SK-N-SH treated with all-trans-retinoic acid at 6 μM for 48 hours (cell line): Measurements from ENCODE around the gene OSBPL9.

ENCODE experiments used
- ATAC-seq: fragments of 200-7000 bp; cut with Tn5 transposase; 3 replicates; pipeline ENCODE4 v1.9.1; 2020; ENCODE audit warnings: mild to moderate bottlenecking, moderate library complexity
- BACH2 ChIP-seq: fragments of 250-450 bp; sonication (Bioruptor Pico); IDR thresholded peaks from 2 replicates; pipeline ENCODE4 v1.9.0; 2021; ENCODE audit warnings: mild to moderate bottlenecking, borderline replicate concordance
- CSDC2 ChIP-seq: fragments of 250-450 bp; sonication (Bioruptor Pico); IDR thresholded peaks from 2 replicates; pipeline ENCODE4 v1.5.0; 2020; ENCODE audit warnings: mild to moderate bottlenecking, moderate library complexity
- ESRRG ChIP-seq: fragments of 250-450 bp; sonication (Bioruptor Pico); IDR thresholded peaks from 2 replicates; pipeline ENCODE4 v1.6.1; 2021; ENCODE audit warnings: mild to moderate bottlenecking
- GLIS3 ChIP-seq: fragments of 250-450 bp; sonication (Bioruptor Pico); IDR thresholded peaks from 2 replicates; pipeline ENCODE4 v1.5.0; 2020; ENCODE audit warnings: mild to moderate bottlenecking, moderate library complexity
- ISL1 ChIP-seq: fragments of 250-450 bp; sonication (Bioruptor Pico); IDR thresholded peaks from 2 replicates; pipeline ENCODE4 v2.1.2; 2022; ENCODE audit warnings: mild to moderate bottlenecking, moderate library complexity
- OSR1 ChIP-seq: fragments of 250-450 bp; sonication (Bioruptor Pico); IDR thresholded peaks from 2 replicates; pipeline ENCODE4 v1.8.0; 2022; ENCODE audit warnings: moderate library complexity, mild to moderate bottlenecking, inconsistent platforms
- PATZ1 ChIP-seq: fragments of 250-450 bp; sonication (Bioruptor Pico); IDR thresholded peaks from 2 replicates; pipeline ENCODE4 v1.8.0; 2020; ENCODE audit warnings: mild to moderate bottlenecking, moderate library complexity, borderline replicate concordance
- PPARA ChIP-seq: fragments of 250-450 bp; sonication (Bioruptor Pico); IDR thresholded peaks from 2 replicates; pipeline ENCODE4 v1.5.0; 2020; ENCODE audit warnings: mild to moderate bottlenecking, borderline replicate concordance
- RARB ChIP-seq: fragments of 250-450 bp; sonication (Bioruptor Pico); IDR thresholded peaks from 2 replicates; pipeline ENCODE4 v1.8.0; 2021; ENCODE audit warnings: mild to moderate bottlenecking, moderate library complexity
- SNAI2 ChIP-seq: fragments of 250-450 bp; sonication (Bioruptor Pico); IDR thresholded peaks from 2 replicates; pipeline ENCODE4 v1.5.0; 2020; ENCODE audit warnings: mild to moderate bottlenecking, moderate library complexity
- TCF4 ChIP-seq: fragments of 250-450 bp; sonication (Bioruptor Pico); IDR thresholded peaks from 2 replicates; pipeline ENCODE4 v1.8.0; 2021; ENCODE audit warnings: mild to moderate bottlenecking, moderate library complexity, borderline replicate concordance
- TOX ChIP-seq: fragments of 250-450 bp; sonication (Bioruptor Pico); IDR thresholded peaks from 2 replicates; pipeline ENCODE4 v1.8.0; 2021; ENCODE audit warnings: mild to moderate bottlenecking, moderate library complexity, borderline replicate concordance
- TSHZ2 ChIP-seq: fragments of 250-450 bp; sonication (Bioruptor Pico); IDR thresholded peaks from 2 replicates; pipeline ENCODE4 v1.5.0; 2020; ENCODE audit warnings: mild to moderate bottlenecking, moderate library complexity
- ZC3H10 ChIP-seq: fragments of 250-450 bp; sonication (Bioruptor Pico); IDR thresholded peaks from 2 replicates; pipeline ENCODE4 v1.5.1; 2021; ENCODE audit warnings: mild to moderate bottlenecking, moderate library complexity
- ZFP30 ChIP-seq: fragments of 450-650 bp; formaldehyde crosslinking; IDR thresholded peaks from 2 replicates; pipeline ENCODE4 v1.5.0; 2022; ENCODE audit warnings: mild to moderate bottlenecking, moderate library complexity
- ZNF565 ChIP-seq: fragments of 450-650 bp; formaldehyde crosslinking; conservative IDR thresholded peaks from 2 replicates; pipeline ENCODE4 v1.5.0; 2020; ENCODE audit warnings: low read depth, mild to moderate bottlenecking, moderate library complexity
- ZNF70 ChIP-seq: fragments of 450-650 bp; formaldehyde crosslinking; IDR thresholded peaks from 2 replicates; pipeline ENCODE4 v1.5.0; 2020; ENCODE audit warnings: mild to moderate bottlenecking, moderate library complexity
- TF ChIP-seq, protein P1 (sequence below): fragments of 250-450 bp; sonication (Bioruptor Pico); IDR thresholded peaks from 2 replicates; pipeline ENCODE4 v1.8.0; 2021; ENCODE audit warnings: low read depth, mild to moderate bottlenecking, moderate library complexity, borderline replicate concordance
- TF ChIP-seq, protein P2 (sequence below): fragments of 250-450 bp; sonication (Bioruptor Pico); IDR thresholded peaks from 2 replicates; pipeline ENCODE4 v1.5.1; 2020; ENCODE audit warnings: low read depth, mild to moderate bottlenecking, moderate library complexity

OSBPL9 gene

GRCh38 chr1:51610637-51611036, 6.3 kb upstream of the OSBPL9 start:
- no peak for ATAC-seq

DNA sequence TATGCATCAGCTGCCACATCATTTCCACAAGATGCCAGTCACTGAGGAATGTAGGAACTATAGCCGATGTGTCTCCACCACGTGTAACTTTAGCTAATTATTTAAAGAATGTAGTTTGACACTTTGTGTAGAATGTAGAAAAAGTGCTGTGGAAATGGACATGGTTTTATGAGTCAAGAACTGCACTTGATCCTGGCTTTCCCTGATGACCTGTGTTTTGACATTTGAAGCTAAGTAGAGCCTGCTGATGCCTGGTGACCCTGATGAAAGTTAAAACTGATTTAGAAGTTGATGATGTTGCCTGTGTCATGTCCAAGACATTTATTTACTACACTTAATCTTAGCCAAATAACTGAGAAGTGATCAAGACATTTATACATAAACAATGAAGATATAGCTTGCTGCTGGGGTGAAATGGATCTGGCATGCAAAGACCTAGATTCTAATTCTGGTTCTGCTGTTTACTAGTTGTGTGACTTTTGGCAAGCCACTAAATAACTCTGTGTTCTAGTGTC, 4.4 kb upstream of the OSBPL9 start:
- no peak for ATAC-seq
- TF ChIP-seq CSDC2 (CRISPR knock-in tag) = no peak
- TF ChIP-seq BACH2 (CRISPR knock-in tag) = no peak
- TF ChIP-seq ESRRG (CRISPR knock-in tag) = no peak
- no peak for TF ChIP-seq TOX (CRISPR knock-in tag)
- TF ChIP-seq PATZ1 = no peak
- no peak for TF ChIP-seq SNAI2 (CRISPR knock-in tag)
- TF ChIP-seq ZC3H10 (CRISPR knock-in tag) = no peak
- TF ChIP-seq, protein P1, sequence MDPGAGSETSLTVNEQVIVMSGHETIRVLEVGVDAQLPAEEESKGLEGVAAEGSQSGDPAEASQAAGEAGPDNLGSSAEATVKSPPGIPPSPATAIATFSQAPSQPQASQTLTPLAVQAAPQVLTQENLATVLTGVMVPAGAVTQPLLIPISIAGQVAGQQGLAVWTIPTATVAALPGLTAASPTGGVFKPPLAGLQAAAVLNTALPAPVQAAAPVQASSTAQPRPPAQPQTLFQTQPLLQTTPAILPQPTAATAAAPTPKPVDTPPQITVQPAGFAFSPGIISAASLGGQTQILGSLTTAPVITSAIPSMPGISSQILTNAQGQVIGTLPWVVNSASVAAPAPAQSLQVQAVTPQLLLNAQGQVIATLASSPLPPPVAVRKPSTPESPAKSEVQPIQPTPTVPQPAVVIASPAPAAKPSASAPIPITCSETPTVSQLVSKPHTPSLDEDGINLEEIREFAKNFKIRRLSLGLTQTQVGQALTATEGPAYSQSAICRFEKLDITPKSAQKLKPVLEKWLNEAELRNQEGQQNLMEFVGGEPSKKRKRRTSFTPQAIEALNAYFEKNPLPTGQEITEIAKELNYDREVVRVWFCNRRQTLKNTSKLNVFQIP (CRISPR knock-in tag) = no peak
- no peak for TF ChIP-seq ZNF70 (CRISPR knock-in tag)
- TF ChIP-seq ZNF565 (CRISPR knock-in tag) = no peak
- TF ChIP-seq, protein P2, sequence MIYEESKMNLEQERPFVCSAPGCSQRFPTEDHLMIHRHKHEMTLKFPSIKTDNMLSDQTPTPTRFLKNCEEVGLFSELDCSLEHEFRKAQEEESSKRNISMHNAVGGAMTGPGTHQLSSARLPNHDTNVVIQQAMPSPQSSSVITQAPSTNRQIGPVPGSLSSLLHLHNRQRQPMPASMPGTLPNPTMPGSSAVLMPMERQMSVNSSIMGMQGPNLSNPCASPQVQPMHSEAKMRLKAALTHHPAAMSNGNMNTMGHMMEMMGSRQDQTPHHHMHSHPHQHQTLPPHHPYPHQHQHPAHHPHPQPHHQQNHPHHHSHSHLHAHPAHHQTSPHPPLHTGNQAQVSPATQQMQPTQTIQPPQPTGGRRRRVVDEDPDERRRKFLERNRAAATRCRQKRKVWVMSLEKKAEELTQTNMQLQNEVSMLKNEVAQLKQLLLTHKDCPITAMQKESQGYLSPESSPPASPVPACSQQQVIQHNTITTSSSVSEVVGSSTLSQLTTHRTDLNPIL (CRISPR knock-in tag) = no peak
- TF ChIP-seq TSHZ2 (CRISPR knock-in tag) = no peak
- TF ChIP-seq PPARA (CRISPR knock-in tag) = no peak
- TF ChIP-seq TCF4 (CRISPR knock-in tag) = no peak
- no peak for TF ChIP-seq ISL1 (CRISPR knock-in tag)
- TF ChIP-seq OSR1 (CRISPR knock-in tag) = no peak
- no peak for TF ChIP-seq ZFP30 (CRISPR knock-in tag)

More at GRCh38 chr1:51610637-51611036, 6.3 kb upstream of the OSBPL9 start:
- no peak for TF ChIP-seq ZNF565 (CRISPR knock-in tag)
- no peak for TF ChIP-seq RARB (CRISPR knock-in tag)
- no peak for TF ChIP-seq GLIS3
- TF ChIP-seq, protein P2 (CRISPR knock-in tag) = no peak
- no peak for TF ChIP-seq OSR1 (CRISPR knock-in tag)
- TF ChIP-seq, all 23 proteins: peak for 0

DNA sequence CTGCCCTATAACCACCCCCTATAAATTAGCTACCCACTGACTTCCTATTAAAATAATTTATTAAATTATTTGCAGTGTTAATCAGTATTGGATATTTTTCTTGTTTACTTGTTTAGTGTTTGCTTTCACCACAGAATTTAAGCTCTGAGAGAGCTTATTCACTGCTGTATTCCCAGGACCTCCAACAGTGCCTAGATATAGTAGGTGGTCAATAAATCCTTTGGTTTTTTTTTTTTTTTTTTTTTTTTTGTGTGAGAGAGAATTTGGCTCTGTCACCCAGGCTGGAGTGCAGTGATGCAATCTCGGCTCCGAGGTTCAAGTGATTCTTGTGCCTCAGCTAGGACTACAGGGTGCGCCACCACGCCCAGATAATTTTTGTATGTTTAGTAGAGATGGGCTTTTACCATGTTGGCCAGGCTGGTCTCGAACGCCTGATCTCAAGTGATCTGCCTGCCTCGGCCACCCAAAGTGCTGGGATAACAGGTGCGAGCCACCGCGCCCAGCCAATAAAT, 1.1 kb upstream of the OSBPL9 start:
- no peak for TF ChIP-seq TSHZ2 (CRISPR knock-in tag)
- no peak for TF ChIP-seq BACH2 (CRISPR knock-in tag)
- no peak for TF ChIP-seq OSR1 (CRISPR knock-in tag)
- no peak for ATAC-seq
